Medulla oblongata (tissue), 1 donor: ENCODE measurements around the gene PRPH.

Source experiments
- DNase-seq: peaks from one replicate; pipeline ENCODE4 v3.0.0-alpha.2; 2015; ENCODE audit errors: extremely low spot score

PRPH gene

GRCh38 chr12:49345825-49346658, 51.1 kb downstream of the PRPH start:
- no peak for DNase-seq

- no peak for DNase-seq
Measured at GRCh38 chr12:49346659-49347310, 51.8 kb downstream of the PRPH start, which contains the start of gene DNAJC22. Gene DNAJC22 (plus strand): TSS chr12:49346888. CDS start chr12:49348873, 1,985 bp downstream.

- DNase-seq, result peak; percentile 95
Measured at GRCh38 chr12:49347311-49348193, 52.6 kb downstream of the PRPH start.
